GM12878 (cell line): ENCODE measurements around the gene ADK. TPM values are rescaled to one million over a fixed set of nuclear protein-coding genes. Genes with fewer than 3 reads are reported as not detected.

Experiments used
- ATAC-seq: fragments of 200-7000 bp; cut with Tn5 transposase; 3 replicates; pipeline ENCODE4 v1.9.1; 2020; ENCODE audit warnings: mild to moderate bottlenecking, moderate library complexity
- BruUV-seq: library from RNA; stranded (reverse); fragments of 400-500 nt; replicated peaks from 2 replicates; lab custom pipeline; 2021; lab: Mats Ljungman, UMichigan
- CTCF ChIA-PET: fragments of 300-600 bp; sonication (Branson Sonifier 250); formaldehyde crosslinking; extraction: SDS; loops from one replicate; lab custom pipeline; 2021; ENCODE audit warnings: inconsistent platforms; lab: Yijun Ruan, JAX
- POLR2A ChIA-PET: fragments of 350-600 bp; formaldehyde crosslinking; extraction: SDS; loops from one replicate; lab custom pipeline; 2021; ENCODE audit warnings: inconsistent platforms; lab: Charles Lee
- RAD21 ChIA-PET: fragments of 300-600 bp; sonication (Branson Sonifier 250); formaldehyde crosslinking; loops from one replicate; lab custom pipeline; 2023; ENCODE audit warnings: antibody characterized with exemption; ENCODE audit not compliant: unreplicated experiment; lab: Charles Lee
- SMC1A ChIA-PET: fragments of 300-600 bp; sonication (Branson Sonifier 250); formaldehyde crosslinking; loops from one replicate; lab custom pipeline; 2023; ENCODE audit not compliant: unreplicated experiment, uncharacterized antibody; lab: Charles Lee
- DNase-seq: peaks from one replicate; pipeline ENCODE4 v3.0.0-alpha.2; 2011; ENCODE audit warnings: low read depth, low spot score
- FAIRE-seq: peaks from 3 replicates; lab custom pipeline; 2011; peaks lifted over from hg19 to GRCh38; lab: Jason Lieb, UNC
- H2AFZ ChIP-seq: 2 replicates; pipeline ENCODE4 v1.6.0; 2011; ENCODE audit warnings: low read depth, low read length, control low read depth; ENCODE audit not compliant: control insufficient read depth
- H3K27ac ChIP-seq: 2 replicates; pipeline ENCODE4 v1.5.1; 2011; ENCODE audit warnings: control low read depth; ENCODE audit not compliant: control insufficient read depth, insufficient read depth
- H3K27me3 ChIP-seq, 2 experiments: replicated peaks in 1 of 2; 2 replicates each; pipeline versions ENCODE4 v1.6.0 to v1.6.1; 2011; ENCODE audit warnings: low read length in 1 of 2; ENCODE audit not compliant: control insufficient read depth in 2 of 2, insufficient read depth in 2 of 2
- H3K36me3 ChIP-seq, 2 experiments: 2 replicates each; pipeline ENCODE4 v1.5.1; 2011; ENCODE audit warnings: low read length in 1 of 2; ENCODE audit not compliant: control insufficient read depth in 2 of 2, insufficient read depth in 2 of 2
- H3K4me1 ChIP-seq: 2 replicates; pipeline ENCODE4 v1.6.1; 2011; ENCODE audit warnings: mild to moderate bottlenecking, low read length, moderate library complexity, mixed read lengths; ENCODE audit not compliant: control insufficient read depth, insufficient read depth
- H3K4me2 ChIP-seq: 2 replicates; pipeline ENCODE4 v1.6.0; 2011; ENCODE audit warnings: control low read depth; ENCODE audit not compliant: control insufficient read depth, insufficient read depth
- H3K4me3 ChIP-seq: fragments of 200-600 bp; sonication (generic); 2 replicates; pipeline ENCODE4 v1.5.1; 2016
- H3K79me2 ChIP-seq: 2 replicates; pipeline ENCODE4 v1.6.0; 2011; ENCODE audit warnings: low read length; ENCODE audit not compliant: control insufficient read depth, insufficient read depth
- H3K9ac ChIP-seq: 2 replicates; pipeline ENCODE4 v1.8.0; 2011; ENCODE audit warnings: low read length, control low read depth, mixed read lengths; ENCODE audit not compliant: control insufficient read depth, insufficient read depth
- H3K9me3 ChIP-seq: replicated peaks from 3 replicates; pipeline ENCODE4 v1.5.1; 2011; ENCODE audit warnings: mild to moderate bottlenecking, low read length; ENCODE audit not compliant: control insufficient read depth, insufficient read depth
- H4K20me1 ChIP-seq: 2 replicates; pipeline ENCODE4 v1.6.0; 2011; ENCODE audit not compliant: control insufficient read depth, insufficient read depth
- CREM ChIP-seq: IDR thresholded peaks from 2 replicates; pipeline ENCODE4 v1.6.1; 2014; ENCODE audit warnings: antibody characterized with exemption, low read depth
- CTCF ChIP-seq, 3 experiments: IDR thresholded peaks in 2 of 3; conservative IDR thresholded peaks in 1 of 3; 2 replicates each; pipeline ENCODE4 v1.5.1; 2011; ENCODE audit warnings: low read depth in 3 of 3, low read length in 3 of 3, mild to moderate bottlenecking in 3 of 3, control low read depth in 2 of 3, moderate library complexity in 2 of 3, inconsistent platforms in 1 of 3, mixed read lengths in 1 of 3; ENCODE audit not compliant: control insufficient read depth in 2 of 3, insufficient read depth in 1 of 3; ENCODE audit errors: extremely low read depth in 1 of 3
- EGR1 ChIP-seq, 2 experiments: IDR thresholded peaks; 1 replicate in 1 of 2; 2 replicates in 1 of 2; pipeline ENCODE4 v1.6.1; 2011 to 2012; ENCODE audit warnings: low read depth in 2 of 2, low read length in 2 of 2, borderline replicate concordance in 1 of 2, mild to moderate bottlenecking in 1 of 2, moderate library complexity in 1 of 2
- ELK1 ChIP-seq: IDR thresholded peaks from 2 replicates; pipeline ENCODE4 v1.6.1; 2012; ENCODE audit warnings: low read depth, low read length, improper control_type of control experiment
- HDAC2 ChIP-seq: fragments of 200-600 bp; sonication (generic); IDR thresholded peaks from 2 replicates; pipeline ENCODE4 v1.6.1; 2017
- IRF4 ChIP-seq: IDR thresholded peaks from 2 replicates; pipeline ENCODE4 v1.6.1; 2011; ENCODE audit warnings: low read depth, low read length
- MXI1 ChIP-seq: fragments of 150-350 bp; IDR thresholded peaks from 2 replicates; pipeline ENCODE4 v1.6.1; 2011; ENCODE audit warnings: low read depth, mild to moderate bottlenecking, inconsistent platforms, low read length, improper control_type of control experiment
- MYC ChIP-seq: IDR thresholded peaks from 2 replicates; pipeline ENCODE4 v1.6.1; 2011; ENCODE audit warnings: mild to moderate bottlenecking, low read length, moderate library complexity, inconsistent platforms; ENCODE audit not compliant: insufficient read depth, insufficient replicate concordance, insufficient read length, severe bottlenecking
- NFYB ChIP-seq: IDR thresholded peaks from 2 replicates; pipeline ENCODE4 v1.6.1; 2011; ENCODE audit warnings: low read depth, mild to moderate bottlenecking, low read length, improper control_type of control experiment, moderate library complexity; ENCODE audit not compliant: insufficient read depth
- POU2F2 ChIP-seq: IDR thresholded peaks from 3 replicates; pipeline ENCODE4 v1.6.1; 2011; ENCODE audit warnings: low read depth, mild to moderate bottlenecking, low read length, borderline replicate concordance
- RAD21 ChIP-seq: IDR thresholded peaks from 2 replicates; pipeline ENCODE4 v1.6.1; 2011; ENCODE audit warnings: mild to moderate bottlenecking, low read depth, low read length, moderate library complexity; ENCODE audit not compliant: insufficient read depth
- RB1 ChIP-seq: fragments of 450-650 bp; formaldehyde crosslinking; IDR thresholded peaks from 2 replicates; pipeline ENCODE4 v1.6.1; 2017; ENCODE audit warnings: mild to moderate bottlenecking, borderline replicate concordance
- REST ChIP-seq: IDR thresholded peaks from 2 replicates; pipeline ENCODE4 v1.6.1; 2012; ENCODE audit warnings: mild to moderate bottlenecking, low read depth, low read length
- SREBF2 ChIP-seq: IDR thresholded peaks from 2 replicates; pipeline ENCODE4 v1.6.1; 2012; ENCODE audit warnings: mild to moderate bottlenecking, low read length
- USF1 ChIP-seq: IDR thresholded peaks from 2 replicates; pipeline ENCODE4 v1.6.1; 2011; ENCODE audit warnings: borderline replicate concordance, low read depth, mild to moderate bottlenecking, moderate library complexity, mixed read lengths, low read length; ENCODE audit not compliant: insufficient read depth; ENCODE audit errors: extremely low read length
- ZNF274 ChIP-seq: IDR thresholded peaks from one replicate; pipeline ENCODE4 v1.8.0; 2011; ENCODE audit not compliant: insufficient read length, insufficient read depth
- ZSCAN29 ChIP-seq: fragments of 450-650 bp; IDR thresholded peaks from 2 replicates; pipeline ENCODE4 v1.6.1; 2017; ENCODE audit warnings: mild to moderate bottlenecking, moderate library complexity
- WGBS: methylation state at CpG from one replicate; pipeline ENCODE4 v1.1.6; 2016; ENCODE audit warnings: low lambda C conversion rate; ENCODE audit not compliant: insufficient replicate concordance, insufficient coverage; ENCODE audit errors: missing lambda C conversion rate; 5-methylcytosine and 5-hydroxymethylcytosine counted together
- in situ Hi-C: fragments of 300-500 bp; cut with MboI; formaldehyde crosslinking; loops from 9 replicates; pipeline ENCODE4 v1.14.3; 2018; ENCODE audit warnings: mixed read lengths
- intact Hi-C: fragments of 100-400 bp; cut with micrococcal nuclease; formaldehyde crosslinking; loops from one replicate; pipeline ENCODE4 v1.14.2; 2022; ENCODE audit not compliant: unreplicated experiment
- polyA plus RNA-seq, 11 experiments: library from polyadenylated mRNA; depleted of rRNA in 4 of 11; unstranded in 6 of 11; stranded (reverse) in 5 of 11; fragments of >200 nt; fragmentation: Nextera tagmentation in 4 of 11; fragmentation: Illumina TruSeq in 1 of 11; extraction: Ambion mirVana in 4 of 11; extraction: Trizol in 1 of 11; gene quantifications; 1 replicate in 1 of 11; 2 replicates in 10 of 11; pipeline versions ENCODE4 v1.2.1 to v1.2.3, GENCODE V29; 2011 to 2016; ENCODE audit warnings: inconsistent platforms in 2 of 11, missing spikeins in 2 of 11, low read depth in 1 of 11
- total RNA-seq, 4 experiments: library from RNA; depleted of rRNA in 3 of 4; stranded (reverse); fragments of >200 nt in 3 of 4; fragmentation: Illumina TruSeq in 1 of 4; extraction: Trizol in 1 of 4; gene quantifications; 2 replicates each; pipeline versions ENCODE4 v1.2.1 to v1.2.3, GENCODE V29; 2013 to 2021

The ADK gene
- total and polyA plus RNA-seq, 10 of the 15 experiments (the other 5 are each of a cell fraction or from before 2014, with no cell fraction given), result 42.0 to 151 (median 81.6) TPM

- no peak overlapping the region for H3K4me3 ChIP-seq
- H3K9me3 ChIP-seq, result no peaks in the 10 kb centered on the region
- ATAC-seq (no peak), FAIRE-seq (no peak), DNase-seq (no peak)
- no peaks in the 10 kb centered on the region for H3K4me1 ChIP-seq
- ChIA-PET POLR2A (interaction anchor here (2.3 kb wide), 1 partner anchor 11 kb away, joined by 6 read pairs; no protein-coding TSS in a partner anchor), SMC1A (interaction anchor here (0.9 kb wide), 1 partner anchor 30 kb away, joined by 3 read pairs; no protein-coding TSS in a partner anchor), RAD21 (no interaction called here), CTCF (interaction anchor here (1.4 kb wide), 1 partner anchor 14 kb away, joined by 3 read pairs; no protein-coding TSS in a partner anchor)
- no peak overlapping the region for H3K9ac ChIP-seq
- WGBS, result 92% methylated on average over 3 of the region's 3 CpGs
- no peaks in the 10 kb centered on the region for H3K79me2 ChIP-seq
- intact Hi-C loops (no loop called here), in situ Hi-C loops (no loop called here)
- peaks cover 0 to 9% of the 10 kb centered on the region in 2 experiments; a peak in 3 of 4 replicates for H3K36me3 ChIP-seq
- no peak overlapping the region for H2AFZ ChIP-seq
- no peak overlapping the region for H3K27ac ChIP-seq
- no peak overlapping the region for H3K4me2 ChIP-seq
- no peaks in the 10 kb centered on the region for H3K27me3 ChIP-seq
- no TSS peak for BruUV-seq
- H4K20me1 ChIP-seq, result no peaks in the 10 kb centered on the region
- TF ChIP-seq USF1, result no peak
- TF ChIP-seq ZNF274, result no peak
- no peak for TF ChIP-seq NFYB
- no peak for TF ChIP-seq ZSCAN29
- no peak for TF ChIP-seq ELK1
- no peak for TF ChIP-seq MYC
- no peak for TF ChIP-seq CTCF (IDR thresholded peaks at IDR 0.05 in 2 of 3, conservative IDR thresholded peaks at IDR 0.05 in 1 of 3; ENCODE audit: control insufficient read depth in 2 of 3, extremely low read depth in 1 of 3, insufficient read depth in 1 of 3, low read depth in 3 of 3, low read length in 3 of 3)
- TF ChIP-seq SREBF2, result no peak
- TF ChIP-seq CREM, result no peak
- TF ChIP-seq RB1, result no peak
- no peak for TF ChIP-seq MXI1
- no peak for TF ChIP-seq HDAC2
- TF ChIP-seq REST, result no peak
- TF ChIP-seq RAD21, result no peak
- no peak for TF ChIP-seq POU2F2
- no peak for TF ChIP-seq EGR1 (IDR thresholded peaks at IDR 0.05; ENCODE audit: borderline replicate concordance in 1 of 2, low read depth in 2 of 2, low read length in 2 of 2)
- TF ChIP-seq IRF4, result no peak
Observed at GRCh38 chr10:74394416-74394969, 243.5 kb downstream of the ADK start.
